PC-3 (cell line): ENCODE data around the gene PITPNM3. TPM values are rescaled to one million over a fixed set of nuclear protein-coding genes. Genes with fewer than 3 reads are reported as not detected.
"Not testable (repeated sequence)": the region's sequence is repeated elsewhere in the genome, so short reads cannot be mapped to it uniquely, and the experiment has no call there.

Experiments used
- ATAC-seq: fragments of 200-7000 bp; cut with Tn5 transposase; 2 replicates; pipeline ENCODE4 v1.9.1; 2020; ENCODE audit warnings: mild to moderate bottlenecking, moderate library complexity
- BruUV-seq: library from RNA; stranded (reverse); fragments of 400-500 nt; replicated peaks from 2 replicates; lab custom pipeline; 2021; lab: Mats Ljungman, UMichigan
- CTCF ChIA-PET: fragments of 300-600 bp; sonication (Branson Sonifier 250); formaldehyde crosslinking; loops from one replicate; lab custom pipeline; 2022; ENCODE audit warnings: antibody characterized with exemption; lab: Charles Lee
- POLR2A ChIA-PET: fragments of 300-600 bp; sonication (Branson Sonifier 250); formaldehyde crosslinking; loops from one replicate; lab custom pipeline; 2022; ENCODE audit warnings: antibody characterized with exemption; ENCODE audit not compliant: unreplicated experiment; lab: Charles Lee
- DNase-seq: peaks from one replicate; pipeline ENCODE4 v3.0.0-alpha.2; 2015
- H2AFZ ChIP-seq: fragments of 300-600 bp; sonication (generic); 2 replicates; pipeline ENCODE4 v1.6.0; 2016; ENCODE audit warnings: antibody characterized with exemption, low read length
- H3F3A ChIP-seq: fragments of 300-600 bp; sonication (generic); one replicate; pipeline ENCODE4 v1.6.0; 2017; ENCODE audit warnings: antibody characterized with exemption, low read length, control low read depth, mild to moderate bottlenecking; ENCODE audit not compliant: unreplicated experiment
- H3K27ac ChIP-seq: fragments of 300-600 bp; sonication (generic); 2 replicates; pipeline ENCODE4 v1.5.1; 2016; ENCODE audit warnings: mild to moderate bottlenecking, low read length
- H3K27me3 ChIP-seq: fragments of 300-600 bp; sonication (generic); 2 replicates; pipeline ENCODE4 v1.6.1; 2016; ENCODE audit warnings: low read length, mixed read lengths
- H3K36me3 ChIP-seq: fragments of 300-600 bp; sonication (generic); 2 replicates; pipeline ENCODE4 v1.6.1; 2016; ENCODE audit warnings: low read depth, mixed run types, low read length, mixed read lengths
- H3K4me1 ChIP-seq: fragments of 300-600 bp; sonication (generic); 2 replicates; pipeline ENCODE4 v1.5.1; 2016; ENCODE audit warnings: low read length; ENCODE audit not compliant: insufficient read depth
- H3K4me2 ChIP-seq: fragments of 300-600 bp; sonication (generic); 2 replicates; pipeline ENCODE4 v1.6.0; 2016; ENCODE audit warnings: low read length
- H3K4me3 ChIP-seq: fragments of 300-600 bp; sonication (generic); 2 replicates; pipeline ENCODE4 v1.5.1; 2016; ENCODE audit warnings: mild to moderate bottlenecking, low read length, mixed read lengths
- H3K79me2 ChIP-seq: fragments of 300-600 bp; sonication (generic); 2 replicates; pipeline ENCODE4 v1.6.1; 2017; ENCODE audit warnings: low read length, mixed read lengths
- H3K9ac ChIP-seq: fragments of 300-600 bp; sonication (generic); 2 replicates; pipeline ENCODE4 v1.6.0; 2016; ENCODE audit warnings: mild to moderate bottlenecking, low read length
- H3K9me2 ChIP-seq: fragments of 300-600 bp; sonication (generic); replicated peaks from 2 replicates; pipeline ENCODE4 v1.6.1; 2016; ENCODE audit warnings: mixed run types, low read length, mixed read lengths
- H3K9me3 ChIP-seq: fragments of 300-600 bp; sonication (generic); 2 replicates; pipeline ENCODE4 v1.6.1; 2016; ENCODE audit warnings: low read length, mixed read lengths
- H4K20me1 ChIP-seq: fragments of 300-600 bp; sonication (generic); 2 replicates; pipeline ENCODE4 v1.6.1; 2016; ENCODE audit warnings: low read length, mixed read lengths
- EZH2 ChIP-seq: fragments of 300-600 bp; sonication (generic); IDR thresholded peaks from one replicate; pipeline ENCODE4 v1.6.1; 2017; ENCODE audit warnings: antibody characterized with exemption, mild to moderate bottlenecking, low read length; ENCODE audit not compliant: unreplicated experiment
- EZH2phosphoT487 ChIP-seq: fragments of 300-600 bp; sonication (generic); IDR thresholded peaks from 2 replicates; pipeline ENCODE4 v1.6.1; 2018; ENCODE audit warnings: mild to moderate bottlenecking, antibody characterized with exemption, low read length, borderline replicate concordance
- intact Hi-C: fragments of 100-400 bp; cut with micrococcal nuclease; formaldehyde crosslinking; loops from 2 replicates; pipeline ENCODE4 v1.9.0; 2023
- total RNA-seq: library from RNA; depleted of rRNA; stranded (reverse); fragments of >200 nt; gene quantifications from 2 replicates; pipeline ENCODE4 v1.2.3, GENCODE V29; 2014
- TF ChIP-seq, protein P1 (sequence below): fragments of 300-600 bp; sonication (generic); conservative IDR thresholded peaks from 2 replicates; pipeline ENCODE4 v1.5.1; 2017; ENCODE audit warnings: antibody characterized with exemption, low read depth, mild to moderate bottlenecking, low read length

PITPNM3 gene
- total RNA-seq, 1 experiment from 2014 or later = 7.1 TPM

DNA sequence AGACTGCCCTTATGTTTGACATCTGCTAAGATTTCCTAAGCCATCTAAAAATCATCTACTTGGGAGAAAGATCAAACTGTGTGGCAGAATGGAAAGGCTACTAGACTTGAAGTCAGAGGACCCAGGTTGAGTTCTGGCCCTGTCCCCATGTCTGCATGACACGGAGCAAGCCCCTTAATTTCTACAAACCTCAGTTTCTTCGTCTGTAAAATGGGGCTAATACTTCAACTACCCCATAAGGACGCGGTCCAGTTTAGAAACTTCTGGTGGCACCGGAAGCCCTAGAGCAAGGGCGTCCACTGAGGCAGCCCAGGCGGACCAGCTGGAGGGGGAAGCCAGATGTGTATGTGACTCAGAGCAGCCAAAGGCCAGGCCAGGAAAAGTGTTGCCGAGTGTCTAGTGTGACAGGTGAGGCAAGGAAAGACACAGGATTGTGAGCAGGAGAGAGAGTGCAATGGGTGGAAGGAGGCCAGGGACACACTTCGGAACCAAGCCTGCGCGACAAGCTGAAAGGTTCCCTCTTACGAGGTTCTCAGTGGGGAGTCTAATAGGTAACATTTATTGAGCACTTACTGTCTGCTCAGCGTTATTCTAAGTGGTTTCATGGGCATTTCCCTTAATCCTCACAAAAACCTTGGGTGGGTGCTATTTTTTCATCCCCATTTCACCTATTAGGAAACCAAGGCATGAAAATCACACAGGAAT is 17.8 kb upstream of the PITPNM3 start:
- DNase-seq = no peak
- H3K27me3 ChIP-seq = no peaks in the 10 kb centered on the region
- no peaks in the 10 kb centered on the region for H3K4me1 ChIP-seq
- ChIA-PET CTCF (no interaction called here), POLR2A (no interaction called here)
- H3K4me2 ChIP-seq = no peak overlapping the region
- no peak overlapping the region for H3K27ac ChIP-seq
- no peaks in the 10 kb centered on the region for H3K9me3 ChIP-seq
- no peak overlapping the region for H2AFZ ChIP-seq
- no peaks in the 10 kb centered on the region for H3K79me2 ChIP-seq
- ATAC-seq = no peak
- no peaks in the 10 kb centered on the region for H3F3A ChIP-seq
- no peaks in the 10 kb centered on the region for H3K36me3 ChIP-seq
- no peaks in the 10 kb centered on the region for H4K20me1 ChIP-seq
- H3K9me2 ChIP-seq = no peaks in the 10 kb centered on the region
- intact Hi-C loops = no loop called here
- H3K9ac ChIP-seq = no peak overlapping the region
- no TSS peak for BruUV-seq
- H3K4me3 ChIP-seq = no peak overlapping the region
- TF ChIP-seq, protein P1, sequence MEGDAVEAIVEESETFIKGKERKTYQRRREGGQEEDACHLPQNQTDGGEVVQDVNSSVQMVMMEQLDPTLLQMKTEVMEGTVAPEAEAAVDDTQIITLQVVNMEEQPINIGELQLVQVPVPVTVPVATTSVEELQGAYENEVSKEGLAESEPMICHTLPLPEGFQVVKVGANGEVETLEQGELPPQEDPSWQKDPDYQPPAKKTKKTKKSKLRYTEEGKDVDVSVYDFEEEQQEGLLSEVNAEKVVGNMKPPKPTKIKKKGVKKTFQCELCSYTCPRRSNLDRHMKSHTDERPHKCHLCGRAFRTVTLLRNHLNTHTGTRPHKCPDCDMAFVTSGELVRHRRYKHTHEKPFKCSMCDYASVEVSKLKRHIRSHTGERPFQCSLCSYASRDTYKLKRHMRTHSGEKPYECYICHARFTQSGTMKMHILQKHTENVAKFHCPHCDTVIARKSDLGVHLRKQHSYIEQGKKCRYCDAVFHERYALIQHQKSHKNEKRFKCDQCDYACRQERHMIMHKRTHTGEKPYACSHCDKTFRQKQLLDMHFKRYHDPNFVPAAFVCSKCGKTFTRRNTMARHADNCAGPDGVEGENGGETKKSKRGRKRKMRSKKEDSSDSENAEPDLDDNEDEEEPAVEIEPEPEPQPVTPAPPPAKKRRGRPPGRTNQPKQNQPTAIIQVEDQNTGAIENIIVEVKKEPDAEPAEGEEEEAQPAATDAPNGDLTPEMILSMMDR = no peak
- no peak for TF ChIP-seq EZH2phosphoT487
- no peak for TF ChIP-seq EZH2

- CTCF ChIA-PET, H3F3A ChIP-seq, H3K79me2 ChIP-seq, H3K36me3 ChIP-seq, H2AFZ ChIP-seq, BruUV-seq, H3K9me2 ChIP-seq, H4K20me1 ChIP-seq, DNase-seq, H3K4me3 ChIP-seq, H3K9me3 ChIP-seq, H3K9ac ChIP-seq, H3K4me2 ChIP-seq, H3K27me3 ChIP-seq, intact Hi-C loops, H3K27ac ChIP-seq, POLR2A ChIA-PET, H3K4me1 ChIP-seq, ATAC-seq: not testable (repeated sequence)
These were observed 17.1 kb upstream of the PITPNM3 start for GRCh38 chr17:6573495-6573894.

DNA sequence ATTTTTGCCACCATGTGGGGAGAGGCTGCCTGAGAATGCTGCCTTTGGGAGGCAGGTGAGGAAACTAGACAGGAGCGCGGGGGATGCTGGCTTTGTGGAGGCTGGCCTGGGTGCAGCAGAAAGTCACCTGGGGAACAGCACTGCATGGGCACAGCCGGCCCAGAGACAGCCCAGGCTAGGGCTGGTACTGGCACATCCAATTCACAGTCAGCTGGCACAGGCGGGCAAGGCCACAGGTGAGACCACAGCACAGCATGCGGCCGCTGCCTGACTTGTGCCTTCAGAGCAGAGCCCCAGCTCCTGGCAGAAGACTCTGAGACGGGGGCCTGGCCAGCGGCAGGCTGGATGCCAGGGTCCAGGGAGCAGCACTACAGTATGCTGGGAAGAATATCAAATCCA is 16.6 kb upstream of the PITPNM3 start:
- H3K27me3 ChIP-seq = no peaks in the 10 kb centered on the region
- no peak for DNase-seq
- CTCF ChIA-PET = no interaction called here
- H3K9me3 ChIP-seq = no peaks in the 10 kb centered on the region
- no peak for TF ChIP-seq EZH2
- TF ChIP-seq EZH2phosphoT487 = no peak
- TF ChIP-seq, protein P1 = no peak
- intact Hi-C loops = no loop called here
- H3K4me1 ChIP-seq = no peaks in the 10 kb centered on the region
- no peaks in the 10 kb centered on the region for H3K9me2 ChIP-seq
- no peaks in the 10 kb centered on the region for H4K20me1 ChIP-seq
- no peak for ATAC-seq
- no peaks in the 10 kb centered on the region for H3K79me2 ChIP-seq
- H3K4me2 ChIP-seq = no peak overlapping the region
- H3F3A ChIP-seq = no peaks in the 10 kb centered on the region
- no peaks in the 10 kb centered on the region for H3K36me3 ChIP-seq
- POLR2A ChIA-PET = no interaction called here
- no TSS peak for BruUV-seq
- no peak overlapping the region for H3K27ac ChIP-seq
- no peak overlapping the region for H2AFZ ChIP-seq
- H3K9ac ChIP-seq = no peak overlapping the region
- no peak overlapping the region for H3K4me3 ChIP-seq
